ENCODE measurements around the gene ZMYND10. TPM values are rescaled to one million over a fixed set of nuclear protein-coding genes. Genes with fewer than 3 reads are reported as not detected.

The ZMYND10 gene
- total and polyA plus RNA-seq, 2 donors (not counting 1 experiment from before 2014, with no cell fraction given): 0.32 to 0.83 TPM

DNA sequence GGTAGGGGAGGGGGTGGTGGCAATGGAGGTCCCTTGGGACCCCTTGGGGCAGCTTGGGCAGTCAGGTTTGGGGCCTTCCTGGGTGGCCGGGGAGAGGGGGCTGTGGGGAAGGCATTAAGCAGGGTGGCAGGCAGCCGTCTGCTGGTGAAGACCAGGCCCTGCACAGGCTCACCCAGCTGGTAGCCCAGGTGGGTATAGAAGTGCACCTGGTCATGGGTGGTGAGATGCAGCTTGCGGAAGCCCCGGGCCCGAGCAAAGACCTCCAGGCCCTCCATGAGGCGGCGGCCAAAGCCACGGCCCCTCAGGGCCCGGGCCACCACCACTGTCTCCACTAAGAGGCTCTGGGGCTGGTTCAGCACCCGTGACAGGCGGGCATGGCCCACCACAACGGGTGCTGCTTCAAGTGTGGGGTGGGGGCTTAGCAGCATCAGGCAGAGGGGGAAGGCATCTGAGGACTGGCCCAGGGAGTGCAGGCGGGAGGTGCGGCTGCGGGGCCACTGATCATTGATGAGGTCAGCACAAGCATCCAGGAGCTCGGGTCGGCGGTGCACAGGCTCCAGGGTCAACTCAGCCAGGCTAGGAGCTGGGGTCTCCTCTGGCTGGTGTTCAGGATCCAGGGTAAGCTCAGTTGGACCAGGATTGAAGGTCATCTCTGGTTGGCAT lies 48.7 kb downstream of the ZMYND10 start:
- no peaks in the 10 kb centered on the region for H4K20me1 ChIP-seq (ENCODE audit: control insufficient read depth, extremely low read depth, insufficient read depth, low read length)
- no peak for DNase-seq (ENCODE audit: low read depth in 2 of 2)
- H3K9me3 ChIP-seq (ENCODE audit: control insufficient read depth, insufficient read depth, low read depth, low read length): no peaks in the 10 kb centered on the region
- no peak overlapping the region for H3K4me3 ChIP-seq (replicated peaks in 1 of 4; ENCODE audit: control extremely low read depth in 1 of 4, insufficient read depth in 1 of 4, low read depth in 3 of 4, low read length in 4 of 4)
- no peaks in the 10 kb centered on the region for H3K27me3 ChIP-seq (ENCODE audit: control insufficient read depth, insufficient read depth, low read length)
- no peak overlapping the region for H3K27ac ChIP-seq (ENCODE audit: insufficient read depth, low read length)
- H3K4me2 ChIP-seq (ENCODE audit: extremely low read depth, insufficient read depth, low read length): no peak overlapping the region
- peaks cover under 1% of the 10 kb centered on the region for H3K79me2 ChIP-seq (ENCODE audit: control insufficient read depth, insufficient read depth, low read length)
- H2AFZ ChIP-seq (ENCODE audit: low read length): no peak overlapping the region
- H3K9ac ChIP-seq (ENCODE audit: insufficient read depth, low read length): no peak overlapping the region
- peaks cover 20% of the 10 kb centered on the region for H3K4me1 ChIP-seq (ENCODE audit: control insufficient read depth, extremely low read depth, insufficient read depth, low read length)
- TF ChIP-seq EZH2 (IDR thresholded peaks at IDR 0.05; ENCODE audit: low read length, missing control alignments): no peak
- TF ChIP-seq, protein P1, sequence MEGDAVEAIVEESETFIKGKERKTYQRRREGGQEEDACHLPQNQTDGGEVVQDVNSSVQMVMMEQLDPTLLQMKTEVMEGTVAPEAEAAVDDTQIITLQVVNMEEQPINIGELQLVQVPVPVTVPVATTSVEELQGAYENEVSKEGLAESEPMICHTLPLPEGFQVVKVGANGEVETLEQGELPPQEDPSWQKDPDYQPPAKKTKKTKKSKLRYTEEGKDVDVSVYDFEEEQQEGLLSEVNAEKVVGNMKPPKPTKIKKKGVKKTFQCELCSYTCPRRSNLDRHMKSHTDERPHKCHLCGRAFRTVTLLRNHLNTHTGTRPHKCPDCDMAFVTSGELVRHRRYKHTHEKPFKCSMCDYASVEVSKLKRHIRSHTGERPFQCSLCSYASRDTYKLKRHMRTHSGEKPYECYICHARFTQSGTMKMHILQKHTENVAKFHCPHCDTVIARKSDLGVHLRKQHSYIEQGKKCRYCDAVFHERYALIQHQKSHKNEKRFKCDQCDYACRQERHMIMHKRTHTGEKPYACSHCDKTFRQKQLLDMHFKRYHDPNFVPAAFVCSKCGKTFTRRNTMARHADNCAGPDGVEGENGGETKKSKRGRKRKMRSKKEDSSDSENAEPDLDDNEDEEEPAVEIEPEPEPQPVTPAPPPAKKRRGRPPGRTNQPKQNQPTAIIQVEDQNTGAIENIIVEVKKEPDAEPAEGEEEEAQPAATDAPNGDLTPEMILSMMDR (conservative IDR thresholded peaks at IDR 0.05 in 1 of 2, IDR thresholded peaks at IDR 0.05 in 1 of 2; ENCODE audit: low read depth in 1 of 2, low read length in 2 of 2): no peak
- H3K36me3 ChIP-seq (ENCODE audit: control insufficient read depth, insufficient read depth, low read length): peaks cover 2% of the 10 kb centered on the region

DNA sequence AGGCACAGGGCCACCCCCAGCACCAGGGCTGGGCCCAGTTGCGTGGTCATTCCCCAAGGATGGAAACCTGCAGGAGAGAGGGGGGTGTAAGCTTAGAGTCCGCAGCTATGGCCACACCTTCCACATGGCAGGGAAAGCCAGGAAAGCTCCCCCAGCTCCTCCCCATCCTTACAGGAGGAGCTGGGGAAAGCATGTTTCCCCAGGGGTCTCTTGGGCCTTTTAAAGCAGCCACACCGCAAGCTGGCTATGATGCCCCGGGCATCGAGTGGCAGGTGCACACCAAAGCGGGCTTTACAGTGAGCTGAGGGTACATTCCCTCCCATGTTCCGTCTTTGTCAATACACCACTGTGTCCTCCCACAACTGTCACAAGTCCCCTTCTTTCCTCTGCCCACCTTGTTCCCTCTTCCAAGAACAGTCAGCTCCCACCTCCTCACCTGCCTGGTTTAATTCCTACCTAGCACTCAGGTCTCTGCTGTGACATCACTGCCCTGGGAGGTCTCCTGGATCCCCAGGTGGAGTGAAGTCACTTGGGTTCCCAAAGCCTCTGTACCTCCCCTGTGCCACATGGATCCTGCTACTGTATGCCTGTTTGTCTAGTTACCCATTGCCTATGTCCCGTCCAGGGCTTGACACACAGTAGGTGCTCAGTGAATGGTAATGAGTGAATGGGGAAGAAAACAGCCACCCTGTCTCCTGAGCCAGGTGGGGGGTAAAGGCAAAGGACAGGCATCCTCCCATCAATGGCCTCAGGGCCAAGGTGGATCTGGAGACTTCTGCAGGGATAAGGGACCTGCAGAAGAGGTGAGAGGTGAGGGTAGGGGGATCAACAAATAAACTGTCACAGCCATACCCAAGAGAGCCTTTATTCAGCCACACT lies 49.7 kb downstream of the ZMYND10 start:
- peaks cover 20% of the 10 kb centered on the region for H3K4me1 ChIP-seq (ENCODE audit: control insufficient read depth, extremely low read depth, insufficient read depth, low read length)
- peaks cover 11% of the 10 kb centered on the region for H3K79me2 ChIP-seq (ENCODE audit: control insufficient read depth, insufficient read depth, low read length)
- no peak for TF ChIP-seq EZH2 (IDR thresholded peaks at IDR 0.05; ENCODE audit: low read length, missing control alignments)
- TF ChIP-seq, protein P1 (conservative IDR thresholded peaks at IDR 0.05 in 1 of 2, IDR thresholded peaks at IDR 0.05 in 1 of 2; ENCODE audit: low read depth in 1 of 2, low read length in 2 of 2): no peak
- DNase-seq (ENCODE audit: low read depth in 2 of 2): no peak
- no peak overlapping the region for H3K4me3 ChIP-seq (replicated peaks in 1 of 4; ENCODE audit: control extremely low read depth in 1 of 4, insufficient read depth in 1 of 4, low read depth in 3 of 4, low read length in 4 of 4)
- H3K9me3 ChIP-seq (ENCODE audit: control insufficient read depth, insufficient read depth, low read depth, low read length): no peaks in the 10 kb centered on the region
- H3K9ac ChIP-seq (ENCODE audit: insufficient read depth, low read length): no peak overlapping the region
- no peak overlapping the region for H3K4me2 ChIP-seq (ENCODE audit: extremely low read depth, insufficient read depth, low read length)
- no peak overlapping the region for H3K27ac ChIP-seq (ENCODE audit: insufficient read depth, low read length)
- H4K20me1 ChIP-seq (ENCODE audit: control insufficient read depth, extremely low read depth, insufficient read depth, low read length): no peaks in the 10 kb centered on the region
- no peak overlapping the region for H2AFZ ChIP-seq (ENCODE audit: low read length)
- no peaks in the 10 kb centered on the region for H3K27me3 ChIP-seq (ENCODE audit: control insufficient read depth, insufficient read depth, low read length)
- peaks cover 2% of the 10 kb centered on the region for H3K36me3 ChIP-seq (ENCODE audit: control insufficient read depth, insufficient read depth, low read length)
